MM.1S (cell line): ENCODE measurements around the gene CCNJL.

ENCODE experiments used
- DNase-seq: peaks from one replicate; pipeline ENCODE4 v3.0.0-alpha.2; 2015
- H2AFZ ChIP-seq: fragments of 300-600 bp; sonication (generic); 2 replicates; pipeline ENCODE4 v1.6.0; 2016; ENCODE audit warnings: antibody characterized with exemption, low read length
- H3F3A ChIP-seq: fragments of 300-600 bp; sonication (generic); 2 replicates; pipeline ENCODE4 v1.6.1; 2016; ENCODE audit warnings: mild to moderate bottlenecking, antibody characterized with exemption, low read length, moderate library complexity, mixed read lengths; ENCODE audit not compliant: insufficient read depth
- H3K27ac ChIP-seq: fragments of 300-600 bp; sonication (generic); 2 replicates; pipeline ENCODE4 v1.5.1; 2016; ENCODE audit warnings: mild to moderate bottlenecking, low read length
- H3K27me3 ChIP-seq: fragments of 300-600 bp; sonication (generic); replicated peaks from 2 replicates; pipeline ENCODE4 v1.6.0; 2016; ENCODE audit warnings: low read length; ENCODE audit not compliant: insufficient read depth
- H3K36me3 ChIP-seq: fragments of 300-600 bp; sonication (generic); replicated peaks from 2 replicates; pipeline ENCODE4 v1.6.1; 2016; ENCODE audit warnings: mild to moderate bottlenecking, low read length, mixed read lengths; ENCODE audit not compliant: insufficient read depth
- H3K4me1 ChIP-seq: fragments of 300-600 bp; sonication (generic); 2 replicates; pipeline ENCODE4 v1.6.1; 2016; ENCODE audit warnings: low read length, mixed read lengths
- H3K4me2 ChIP-seq: fragments of 300-600 bp; sonication (generic); 2 replicates; pipeline ENCODE4 v1.6.0; 2016; ENCODE audit warnings: low read depth, low read length
- H3K4me3 ChIP-seq: fragments of 300-600 bp; sonication (generic); 2 replicates; pipeline ENCODE4 v1.5.1; 2016; ENCODE audit warnings: low read length, mixed read lengths
- H3K79me2 ChIP-seq: fragments of 300-600 bp; sonication (generic); 2 replicates; pipeline ENCODE4 v1.6.1; 2016; ENCODE audit warnings: mixed run types, low read length, mixed read lengths
- H3K9ac ChIP-seq: fragments of 300-600 bp; sonication (generic); 2 replicates; pipeline ENCODE4 v1.6.1; 2016; ENCODE audit warnings: low read length, mixed read lengths
- H3K9me2 ChIP-seq: fragments of 300-600 bp; sonication (generic); replicated peaks from 2 replicates; pipeline ENCODE4 v1.6.1; 2016; ENCODE audit warnings: mild to moderate bottlenecking, low read length, mixed read lengths; ENCODE audit not compliant: insufficient read depth
- H3K9me3 ChIP-seq: fragments of 300-600 bp; sonication (generic); replicated peaks from 2 replicates; pipeline ENCODE4 v1.6.1; 2016; ENCODE audit warnings: mild to moderate bottlenecking, low read length, mixed read lengths; ENCODE audit not compliant: insufficient read depth
- H4K20me1 ChIP-seq: fragments of 300-600 bp; sonication (generic); 2 replicates; pipeline ENCODE4 v1.6.1; 2016; ENCODE audit warnings: mild to moderate bottlenecking, low read length, moderate library complexity, mixed read lengths; ENCODE audit not compliant: insufficient read depth
- EZH2 ChIP-seq: fragments of 300-600 bp; sonication (generic); optimal IDR thresholded peaks from 2 replicates; pipeline ENCODE3; 2017; ENCODE audit warnings: low read depth, mild to moderate bottlenecking, antibody characterized with exemption, low read length, mixed read lengths
- EZH2phosphoT487 ChIP-seq: fragments of 300-600 bp; sonication (generic); IDR thresholded peaks from 2 replicates; pipeline ENCODE4 v1.6.1; 2018; ENCODE audit warnings: antibody characterized with exemption, low read length
- TF ChIP-seq, protein P1 (sequence below): fragments of 300-600 bp; sonication (generic); IDR thresholded peaks from 2 replicates; pipeline ENCODE4 v1.5.1; 2016; ENCODE audit warnings: antibody characterized with exemption, low read length, mixed read lengths

Gene CCNJL

DNA sequence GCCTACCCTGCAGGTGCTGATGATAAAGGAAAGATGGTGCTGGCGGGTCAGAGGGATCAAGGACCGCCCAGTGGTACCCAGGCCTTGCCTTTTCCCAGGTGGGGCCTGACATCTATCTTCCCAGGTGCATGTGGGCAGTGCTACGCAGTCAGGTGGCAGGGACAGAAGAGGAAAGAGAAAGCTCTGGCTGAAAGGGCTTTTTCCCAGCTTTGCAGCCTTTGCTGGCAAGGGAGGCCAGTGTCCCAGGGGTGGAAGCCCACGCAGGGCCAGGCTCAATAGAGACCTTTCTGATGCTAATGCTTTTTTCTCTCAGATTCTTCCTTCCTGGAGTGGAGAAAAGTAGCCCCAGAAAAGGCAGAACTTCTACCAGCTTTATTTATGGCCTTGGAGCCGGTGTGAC is 46.3 kb downstream of the CCNJL start:
- H3K9me2 ChIP-seq = no peaks in the 10 kb centered on the region
- no peak for DNase-seq
- no peaks in the 10 kb centered on the region for H3K79me2 ChIP-seq
- no peak overlapping the region for H2AFZ ChIP-seq
- no peaks in the 10 kb centered on the region for H3F3A ChIP-seq
- H3K4me2 ChIP-seq = no peak overlapping the region
- H3K27me3 ChIP-seq = no peaks in the 10 kb centered on the region
- H4K20me1 ChIP-seq = no peaks in the 10 kb centered on the region
- no peak overlapping the region for H3K9ac ChIP-seq
- TF ChIP-seq EZH2 (no peak), EZH2phosphoT487 (no peak)
- TF ChIP-seq, protein P1, sequence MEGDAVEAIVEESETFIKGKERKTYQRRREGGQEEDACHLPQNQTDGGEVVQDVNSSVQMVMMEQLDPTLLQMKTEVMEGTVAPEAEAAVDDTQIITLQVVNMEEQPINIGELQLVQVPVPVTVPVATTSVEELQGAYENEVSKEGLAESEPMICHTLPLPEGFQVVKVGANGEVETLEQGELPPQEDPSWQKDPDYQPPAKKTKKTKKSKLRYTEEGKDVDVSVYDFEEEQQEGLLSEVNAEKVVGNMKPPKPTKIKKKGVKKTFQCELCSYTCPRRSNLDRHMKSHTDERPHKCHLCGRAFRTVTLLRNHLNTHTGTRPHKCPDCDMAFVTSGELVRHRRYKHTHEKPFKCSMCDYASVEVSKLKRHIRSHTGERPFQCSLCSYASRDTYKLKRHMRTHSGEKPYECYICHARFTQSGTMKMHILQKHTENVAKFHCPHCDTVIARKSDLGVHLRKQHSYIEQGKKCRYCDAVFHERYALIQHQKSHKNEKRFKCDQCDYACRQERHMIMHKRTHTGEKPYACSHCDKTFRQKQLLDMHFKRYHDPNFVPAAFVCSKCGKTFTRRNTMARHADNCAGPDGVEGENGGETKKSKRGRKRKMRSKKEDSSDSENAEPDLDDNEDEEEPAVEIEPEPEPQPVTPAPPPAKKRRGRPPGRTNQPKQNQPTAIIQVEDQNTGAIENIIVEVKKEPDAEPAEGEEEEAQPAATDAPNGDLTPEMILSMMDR = no peak
- no peaks in the 10 kb centered on the region for H3K4me1 ChIP-seq
- H3K36me3 ChIP-seq = no peaks in the 10 kb centered on the region
- no peaks in the 10 kb centered on the region for H3K9me3 ChIP-seq
- H3K4me3 ChIP-seq = no peak overlapping the region
- no peak overlapping the region for H3K27ac ChIP-seq

DNA sequence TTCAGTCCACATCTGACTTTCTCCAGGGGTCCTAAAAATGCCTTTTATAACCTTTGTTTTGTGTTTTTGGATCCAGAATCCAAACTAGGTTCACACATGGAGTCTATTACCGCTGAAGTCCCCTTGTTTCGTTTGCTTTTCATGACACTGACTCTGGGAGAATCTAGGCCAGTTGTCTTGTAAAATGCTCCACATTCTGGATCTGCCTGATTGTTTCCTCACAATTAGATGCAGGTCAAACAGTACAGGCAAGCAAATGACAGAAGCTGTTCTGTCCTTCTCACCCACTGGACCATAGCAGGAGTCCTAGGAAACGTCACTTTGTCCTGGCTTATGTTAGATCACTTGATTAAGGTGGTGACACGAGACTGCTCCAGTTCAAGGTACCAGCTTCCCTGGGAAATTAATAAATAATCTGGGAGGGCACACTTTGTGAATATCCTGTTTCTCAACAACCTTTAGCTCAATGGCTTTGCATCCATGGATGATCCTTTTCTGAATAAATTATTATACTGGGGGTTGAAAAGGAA is 49.0 kb downstream of the CCNJL start:
- no peaks in the 10 kb centered on the region for H3K9me3 ChIP-seq
- H3F3A ChIP-seq = no peaks in the 10 kb centered on the region
- TF ChIP-seq EZH2phosphoT487 (no peak), EZH2 (no peak)
- TF ChIP-seq, protein P1 = no peak
- no peaks in the 10 kb centered on the region for H3K4me1 ChIP-seq
- H3K36me3 ChIP-seq = no peaks in the 10 kb centered on the region
- H3K9me2 ChIP-seq = no peaks in the 10 kb centered on the region
- no peak overlapping the region for H3K27ac ChIP-seq
- no peak for DNase-seq
- H3K4me3 ChIP-seq = no peak overlapping the region
- no peak overlapping the region for H2AFZ ChIP-seq
- H3K9ac ChIP-seq = no peak overlapping the region
- H3K27me3 ChIP-seq = no peaks in the 10 kb centered on the region
- H3K4me2 ChIP-seq = no peak overlapping the region
- no peaks in the 10 kb centered on the region for H4K20me1 ChIP-seq
- H3K79me2 ChIP-seq = no peaks in the 10 kb centered on the region

DNA sequence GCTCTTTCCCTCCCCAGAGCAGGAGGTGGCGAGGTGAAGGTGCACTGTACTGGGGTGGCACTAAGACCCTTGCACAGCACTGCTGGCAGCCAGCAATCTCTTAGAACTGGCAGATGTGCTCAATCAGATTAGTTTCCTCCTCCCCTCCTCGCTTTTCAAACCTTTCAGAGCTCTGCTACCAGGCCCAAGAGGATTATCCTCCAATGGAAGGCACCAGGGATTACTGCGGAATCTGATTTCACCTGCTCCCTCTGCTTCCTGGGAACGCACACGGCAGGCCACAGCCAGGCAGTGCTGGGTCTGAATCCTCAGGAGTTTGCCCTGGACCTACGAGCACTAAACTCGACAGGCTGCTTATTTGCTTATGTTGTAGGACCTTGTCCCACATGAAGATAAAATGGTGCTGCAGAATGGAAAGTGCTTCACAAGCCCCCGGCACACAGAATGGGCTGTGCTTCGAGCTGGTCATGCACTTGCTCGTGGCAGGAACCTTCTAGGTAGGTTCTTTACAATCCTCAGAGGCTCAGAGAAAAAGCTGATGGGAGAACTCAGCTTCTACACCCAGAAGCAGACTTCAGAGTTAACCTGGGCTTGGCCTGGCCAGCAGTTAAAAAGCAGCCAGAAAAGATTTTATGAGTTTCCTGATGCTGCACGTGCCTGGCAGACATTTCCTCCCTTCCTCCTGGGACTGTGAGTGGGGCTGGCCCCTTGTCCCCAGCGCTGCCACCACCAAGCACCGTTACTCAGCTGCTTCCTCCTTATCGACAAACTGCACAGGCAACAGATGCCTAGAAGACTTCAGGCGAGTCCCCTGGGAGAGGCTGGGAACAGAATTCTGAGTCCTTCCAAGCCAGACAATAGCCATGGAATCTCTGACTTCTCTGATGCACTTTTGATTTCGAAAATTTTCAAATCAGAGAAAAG is 50.0 kb downstream of the CCNJL start:
- no peak for DNase-seq
- no peaks in the 10 kb centered on the region for H3K79me2 ChIP-seq
- no peak overlapping the region for H3K4me3 ChIP-seq
- no peak overlapping the region for H2AFZ ChIP-seq
- TF ChIP-seq, protein P1 = no peak
- TF ChIP-seq EZH2 = no peak
- no peak for TF ChIP-seq EZH2phosphoT487
- H4K20me1 ChIP-seq = no peaks in the 10 kb centered on the region
- no peaks in the 10 kb centered on the region for H3K36me3 ChIP-seq
- H3F3A ChIP-seq = no peaks in the 10 kb centered on the region
- H3K9me3 ChIP-seq = no peaks in the 10 kb centered on the region
- no peaks in the 10 kb centered on the region for H3K4me1 ChIP-seq
- no peak overlapping the region for H3K27ac ChIP-seq
- H3K9ac ChIP-seq = no peak overlapping the region
- no peak overlapping the region for H3K4me2 ChIP-seq
- H3K9me2 ChIP-seq = no peaks in the 10 kb centered on the region
- H3K27me3 ChIP-seq = no peaks in the 10 kb centered on the region
